Activated CD8-positive, alpha-beta memory T cell treated with anti-CD3 and anti-CD28 coated beads for 4 hours (primary cell): Measurements from ENCODE around the gene ZNHIT2.

Source experiments
- DNase-seq, 2 donors: peaks; one replicate each; pipeline ENCODE4 v3.0.0-alpha.2; 2020; ENCODE audit warnings: low read depth in 2 of 2

ZNHIT2 gene

DNA sequence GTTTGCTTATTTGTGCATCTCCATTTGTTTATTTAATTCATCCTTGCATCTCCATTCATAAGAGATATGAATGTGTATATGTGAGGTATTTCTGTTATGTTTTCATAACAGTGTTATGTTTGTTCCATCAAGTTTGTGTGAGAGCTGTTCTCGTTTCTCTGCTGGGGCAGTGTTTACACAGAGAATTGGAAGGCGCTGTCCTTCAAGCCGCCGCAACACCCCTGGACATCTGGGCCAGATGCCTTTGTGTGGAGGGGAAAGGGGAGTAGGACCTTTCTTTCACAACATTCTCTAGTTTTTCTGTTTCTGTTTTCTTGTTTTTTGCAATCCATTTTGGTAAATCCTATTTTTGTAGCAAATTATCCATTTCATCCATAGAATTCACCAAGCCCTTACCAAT lies 12.9 kb downstream of the ZNHIT2 start:
- no peak for DNase-seq

DNA sequence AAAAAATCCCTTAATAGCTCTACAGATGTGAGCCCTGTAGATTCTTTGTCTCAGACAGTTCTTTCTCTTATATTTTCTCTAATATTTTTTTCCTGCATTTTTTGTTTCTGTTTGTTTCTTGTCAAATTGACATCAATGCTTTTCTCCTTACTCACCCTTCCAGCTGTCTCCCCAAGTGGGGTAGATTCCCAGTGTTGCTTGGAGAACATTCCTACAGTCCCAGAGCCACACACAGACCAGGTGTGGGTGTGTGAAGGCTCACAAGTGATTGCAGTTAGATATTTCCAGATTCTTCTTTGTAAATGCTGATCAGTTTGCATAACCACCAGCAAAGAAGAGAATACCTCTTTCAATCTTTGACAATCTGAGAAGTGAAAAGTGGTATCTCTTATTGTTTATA lies 14.0 kb downstream of the ZNHIT2 start:
- DNase-seq, result no peak

DNA sequence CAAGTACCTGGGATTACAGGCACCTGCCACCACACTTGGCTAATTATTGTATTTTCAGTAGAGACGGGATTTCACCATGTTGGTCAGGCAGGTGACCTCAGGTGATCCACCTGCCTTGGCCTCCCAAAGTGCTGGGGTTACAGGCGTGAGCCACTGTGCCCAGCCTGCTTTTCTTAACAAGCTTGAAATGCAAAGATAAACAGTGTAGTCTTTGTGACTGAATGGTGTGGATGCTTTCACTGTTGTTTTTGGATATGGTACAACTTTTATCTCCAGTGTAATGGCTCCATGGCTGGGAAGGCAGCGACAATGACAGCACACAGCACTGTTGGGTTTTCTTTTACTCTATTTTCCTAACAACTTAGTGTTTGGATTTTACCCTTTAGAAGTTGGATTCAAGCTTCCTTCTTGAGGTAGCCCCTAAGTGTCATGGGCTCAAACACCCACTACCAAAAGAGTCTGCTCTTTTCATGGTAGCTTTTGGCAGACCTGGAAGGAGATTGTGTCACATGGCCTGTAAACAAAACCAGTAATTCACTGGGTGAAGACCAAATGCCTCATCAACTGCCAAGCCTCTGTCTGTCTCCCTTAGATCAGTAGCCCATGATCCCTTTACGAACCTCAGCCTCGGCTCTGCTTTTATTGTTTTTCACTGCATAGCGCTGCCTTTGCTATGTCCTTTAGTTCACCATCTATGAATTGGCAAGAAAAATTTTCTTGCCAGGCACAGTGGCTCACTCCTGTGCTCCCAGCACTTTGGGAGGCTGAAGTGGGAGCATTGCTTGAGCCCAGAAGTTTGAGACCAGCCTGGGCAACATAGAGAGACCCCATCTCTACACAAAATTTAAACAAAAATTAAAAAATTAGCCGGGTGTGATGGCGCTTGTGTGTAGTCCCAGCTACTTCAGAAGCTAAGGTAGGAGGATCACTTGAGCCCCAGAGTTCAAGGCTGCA lies 15.1 kb downstream of the ZNHIT2 start:
- DNase-seq, result no peak

DNA sequence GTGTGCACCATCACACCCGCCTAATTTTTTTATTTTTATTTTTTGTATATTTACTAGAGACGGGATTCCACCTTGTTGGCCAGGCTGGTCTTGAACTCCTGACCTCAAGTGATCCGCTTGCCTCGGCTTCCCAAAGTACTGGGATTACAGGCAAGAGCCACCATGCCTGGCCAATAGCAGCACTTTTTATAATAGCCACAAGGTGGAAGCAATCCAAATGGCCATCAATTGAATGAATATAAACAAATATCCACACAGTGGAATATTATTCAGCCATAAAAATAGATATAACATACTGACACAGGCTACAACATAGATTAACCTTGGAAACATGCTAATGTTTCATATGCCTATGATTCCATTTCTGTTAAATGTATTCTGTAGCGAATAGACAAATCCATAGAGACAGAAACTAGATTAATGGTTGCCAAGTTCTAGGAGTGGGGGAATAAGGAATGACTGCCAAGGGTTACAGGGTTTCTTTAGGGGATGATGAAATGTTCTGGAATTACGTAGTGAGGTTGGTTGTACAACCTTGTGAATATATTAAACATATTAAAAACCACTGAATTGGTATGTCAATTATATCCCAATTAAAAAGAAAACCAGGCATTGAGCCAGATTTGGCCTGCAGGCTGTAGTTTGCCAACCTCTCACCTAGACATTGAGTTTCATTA lies 16.7 kb downstream of the ZNHIT2 start:
- no peak for DNase-seq

DNA sequence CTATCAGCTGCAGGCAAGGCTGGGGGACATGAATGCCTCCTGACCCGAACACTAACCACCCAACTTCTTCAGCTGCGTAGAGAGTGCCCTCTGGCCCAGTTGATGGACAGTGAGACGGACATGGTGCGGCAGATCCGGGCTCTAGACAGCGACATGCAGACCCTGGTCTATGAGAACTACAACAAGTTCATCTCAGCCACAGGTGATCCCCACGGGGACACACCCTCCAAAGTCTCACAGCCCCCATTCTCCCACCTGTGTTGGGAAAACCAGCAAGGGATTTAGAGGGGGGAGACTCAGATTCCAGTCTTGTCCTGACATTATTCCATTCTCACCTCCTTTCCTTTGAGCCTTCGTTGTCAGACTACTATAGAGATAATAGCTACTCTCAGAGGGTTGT lies 20.6 kb downstream of the ZNHIT2 start:
- DNase-seq, result no peak

DNA sequence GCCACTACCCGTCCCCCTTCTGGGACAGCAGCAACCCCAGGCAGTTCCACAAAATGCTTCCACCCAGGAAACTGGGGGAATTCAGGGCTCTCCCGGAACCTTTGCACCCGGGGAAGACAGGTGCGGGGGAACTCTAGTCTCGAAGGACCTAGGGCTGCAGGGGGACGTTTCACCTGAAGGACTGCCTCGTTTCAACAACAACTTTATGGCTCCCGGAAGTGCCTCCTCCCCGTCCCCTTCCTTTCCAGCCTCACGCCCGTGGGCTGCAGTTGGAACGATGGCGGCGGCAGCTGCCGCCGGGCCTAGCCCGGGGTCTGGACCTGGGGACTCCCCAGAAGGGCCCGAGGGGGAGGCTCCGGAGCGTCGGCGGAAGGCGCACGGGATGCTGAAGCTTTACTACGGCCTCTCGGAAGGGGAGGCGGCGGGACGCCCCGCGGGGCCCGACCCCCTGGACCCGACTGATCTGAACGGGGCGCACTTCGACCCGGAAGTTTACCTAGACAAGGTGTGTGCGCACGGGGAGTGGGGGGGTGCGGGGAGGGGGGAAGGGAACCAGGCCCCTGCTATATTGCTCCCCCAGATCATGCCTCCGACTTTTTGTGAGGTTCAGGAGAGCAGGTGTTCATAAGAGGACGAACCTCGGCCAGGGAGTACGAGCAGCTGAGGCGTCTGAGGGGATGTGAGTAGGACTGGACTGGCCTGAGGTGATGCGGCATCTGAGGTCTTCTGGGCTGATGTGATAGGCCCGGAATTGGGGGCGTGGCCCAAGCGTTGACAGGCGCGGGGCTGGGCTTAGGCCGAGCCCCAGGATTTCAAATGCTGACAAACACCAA lies 21.3 kb downstream of the ZNHIT2 start, which contains the start of gene VPS51:
Gene VPS51, plus strand, starts transcription at position 241 of the 833 bp plus-strand sequence. Its CDS starts 37 bp downstream, at position 278.
- DNase-seq, result peak; percentile 67 to 73

DNA sequence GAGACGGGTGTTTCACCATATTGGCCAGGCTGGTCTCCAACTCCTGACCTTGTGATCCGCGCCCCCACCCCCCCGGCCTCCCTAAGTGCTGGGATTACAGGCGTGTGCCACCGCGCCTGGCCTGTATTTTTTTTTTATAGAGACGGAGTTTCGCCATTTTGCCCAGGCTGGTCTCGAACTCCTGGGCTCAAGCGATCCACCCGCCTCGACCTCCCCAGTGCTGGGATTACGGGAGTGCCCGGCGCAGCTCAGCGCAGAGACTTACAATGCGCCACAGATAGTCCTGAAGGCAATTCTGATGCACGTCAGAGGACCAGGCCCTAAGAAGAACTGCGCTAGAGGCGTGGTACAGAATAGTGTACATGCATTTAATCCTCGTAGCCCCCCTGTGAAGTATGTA lies 22.1 kb downstream of the ZNHIT2 start:
- DNase-seq, result no peak

DNA sequence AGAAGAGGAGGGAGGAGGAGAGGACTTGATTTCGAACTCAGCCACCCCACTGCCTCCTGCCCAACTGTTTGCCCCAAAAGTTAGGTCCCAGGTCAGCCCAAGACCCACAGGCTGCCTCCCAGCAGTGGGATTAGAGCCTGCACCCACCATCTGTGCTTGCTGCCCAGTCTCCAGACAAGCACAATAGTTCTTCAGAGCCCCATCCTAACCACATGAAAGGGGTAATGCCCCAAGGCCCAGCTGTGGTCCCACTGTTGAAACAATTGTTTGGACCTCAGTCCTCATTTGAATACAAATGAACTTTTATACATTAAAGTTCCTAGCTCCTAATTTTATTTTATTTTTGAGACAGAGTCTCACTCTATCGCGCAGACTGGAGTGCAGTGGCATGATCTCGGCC lies 26.9 kb downstream of the ZNHIT2 start:
- DNase-seq, result no peak

DNA sequence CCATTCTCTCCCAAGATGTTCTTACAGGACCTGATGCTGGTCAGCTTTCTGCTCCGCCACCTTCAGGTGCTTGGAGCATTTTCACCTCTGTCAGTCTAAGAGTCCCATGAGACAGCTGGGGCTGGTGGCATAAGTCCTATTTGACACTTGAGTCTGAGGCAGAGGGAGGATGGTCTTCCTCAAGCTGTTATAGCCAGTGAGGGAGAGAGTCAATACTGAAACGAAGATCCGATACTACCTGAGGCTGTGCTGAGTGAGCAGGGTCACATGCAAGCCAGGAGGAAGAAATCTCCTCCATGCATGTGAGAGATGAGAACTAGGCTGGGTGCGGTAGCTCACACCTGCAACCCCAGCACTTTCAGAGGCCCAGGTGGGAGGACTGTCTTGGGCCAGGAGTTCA lies 27.9 kb downstream of the ZNHIT2 start:
- no peak for DNase-seq

DNA sequence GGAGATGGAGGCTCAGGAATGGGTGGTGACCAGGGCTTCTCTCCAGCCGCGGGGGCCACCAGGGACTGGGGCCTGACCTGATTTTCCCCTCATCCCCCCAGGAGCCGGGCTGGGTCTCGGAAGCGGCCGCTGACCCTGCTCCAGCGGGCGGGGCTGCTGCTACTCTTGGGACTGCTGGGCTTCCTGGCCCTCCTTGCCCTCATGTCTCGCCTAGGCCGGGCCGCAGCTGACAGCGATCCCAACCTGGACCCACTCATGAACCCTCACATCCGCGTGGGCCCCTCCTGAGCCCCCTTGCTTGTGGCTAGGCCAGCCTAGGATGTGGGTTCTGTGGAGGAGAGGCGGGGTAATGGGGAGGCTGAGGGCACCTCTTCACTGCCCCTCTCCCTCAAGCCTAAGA lies 29.7 kb downstream of the ZNHIT2 start:
- DNase-seq, result no peak

DNA sequence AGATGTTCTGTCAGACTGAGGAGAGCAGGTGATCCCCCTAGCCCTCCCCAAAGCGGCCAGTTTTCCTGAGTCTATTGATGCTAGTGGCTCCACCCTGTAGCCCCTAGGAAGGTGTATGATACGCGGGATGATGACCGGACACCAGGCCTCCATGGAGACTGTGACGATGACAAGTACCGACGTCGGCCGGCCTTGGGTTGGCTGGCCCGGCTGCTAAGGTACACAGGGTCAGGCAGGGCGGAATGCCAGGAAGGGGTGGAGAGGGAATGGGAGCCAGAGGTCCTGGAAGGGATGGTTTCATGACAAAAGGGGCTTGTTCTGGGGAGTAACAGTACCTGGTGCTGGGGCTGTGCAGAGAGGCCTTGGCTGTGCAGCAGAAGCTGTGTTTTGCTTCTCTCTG lies 30.3 kb downstream of the ZNHIT2 start:
- no peak for DNase-seq

DNA sequence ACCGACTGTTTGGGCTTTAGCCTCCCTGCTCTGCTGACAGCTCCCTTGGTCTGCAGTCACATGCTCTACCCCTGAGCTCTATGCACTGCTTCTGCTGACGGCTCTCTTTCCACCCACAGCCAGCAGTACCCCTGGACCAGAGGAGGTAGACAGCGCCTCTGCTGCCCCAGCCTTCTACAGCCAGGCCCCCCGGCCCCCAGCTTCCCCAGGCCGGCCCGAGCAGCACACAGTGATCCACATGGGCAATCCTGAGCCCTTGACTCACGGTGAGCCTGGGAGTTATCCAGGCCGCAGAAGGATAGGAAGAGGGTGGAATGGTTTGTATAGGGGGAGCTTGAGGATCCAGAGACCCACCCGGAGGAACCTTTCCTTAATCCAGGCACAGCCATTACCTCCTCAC lies 30.7 kb downstream of the ZNHIT2 start:
- DNase-seq, result no peak

DNA sequence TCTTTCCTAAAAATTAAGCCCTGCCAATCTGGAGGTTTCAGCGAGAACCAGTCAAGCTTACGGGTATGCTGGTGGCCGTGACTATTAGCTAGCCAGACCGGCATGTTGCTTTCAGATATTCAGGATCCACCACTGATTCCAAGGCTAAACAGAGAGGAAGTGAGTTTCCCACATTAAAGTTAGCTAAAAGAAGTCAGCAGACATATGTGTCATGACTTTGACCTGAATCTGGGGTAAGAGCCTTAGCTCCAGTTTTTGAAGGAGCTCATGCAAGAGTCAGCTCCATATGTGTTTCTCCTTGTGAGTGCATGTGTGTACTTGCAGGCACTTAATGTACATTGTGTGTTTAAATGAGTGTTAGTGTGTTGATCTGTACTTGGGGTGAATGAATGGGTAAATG lies 32.1 kb downstream of the ZNHIT2 start:
- DNase-seq, result no peak

DNA sequence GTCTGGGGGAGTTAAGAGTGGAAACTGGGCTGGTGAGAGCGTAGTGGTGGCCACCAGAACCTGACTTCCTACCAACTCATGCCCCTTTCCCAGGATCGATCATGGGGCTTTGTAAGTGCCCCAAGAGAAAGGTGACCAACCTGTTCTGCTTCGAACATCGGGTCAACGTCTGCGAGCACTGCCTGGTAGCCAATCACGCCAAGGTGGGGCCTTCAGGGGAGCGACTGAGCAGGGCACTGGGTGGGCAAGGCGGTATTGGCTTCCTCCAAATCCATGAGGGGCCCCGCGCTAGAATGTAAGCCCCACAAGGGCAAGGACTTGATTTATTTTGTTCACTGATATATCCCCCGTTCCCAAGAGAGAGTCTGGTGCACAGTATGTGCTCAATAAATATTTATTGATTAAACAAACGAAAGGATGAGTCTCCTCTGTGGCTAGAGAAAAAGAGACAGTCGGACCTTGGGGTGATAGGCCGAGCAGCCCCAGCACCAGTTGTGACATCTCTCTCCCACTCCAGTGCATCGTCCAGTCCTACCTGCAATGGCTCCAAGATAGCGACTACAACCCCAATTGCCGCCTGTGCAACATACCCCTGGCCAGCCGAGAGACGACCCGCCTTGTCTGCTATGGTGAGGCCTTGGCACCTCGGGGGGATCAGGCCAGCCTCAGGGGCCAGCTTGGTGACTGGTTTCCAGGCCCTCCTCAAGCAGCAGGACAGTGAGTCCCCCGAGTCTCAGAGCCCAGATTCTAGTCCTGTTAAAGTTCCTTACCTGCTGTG lies 32.7 kb downstream of the ZNHIT2 start:
- no peak for DNase-seq

DNA sequence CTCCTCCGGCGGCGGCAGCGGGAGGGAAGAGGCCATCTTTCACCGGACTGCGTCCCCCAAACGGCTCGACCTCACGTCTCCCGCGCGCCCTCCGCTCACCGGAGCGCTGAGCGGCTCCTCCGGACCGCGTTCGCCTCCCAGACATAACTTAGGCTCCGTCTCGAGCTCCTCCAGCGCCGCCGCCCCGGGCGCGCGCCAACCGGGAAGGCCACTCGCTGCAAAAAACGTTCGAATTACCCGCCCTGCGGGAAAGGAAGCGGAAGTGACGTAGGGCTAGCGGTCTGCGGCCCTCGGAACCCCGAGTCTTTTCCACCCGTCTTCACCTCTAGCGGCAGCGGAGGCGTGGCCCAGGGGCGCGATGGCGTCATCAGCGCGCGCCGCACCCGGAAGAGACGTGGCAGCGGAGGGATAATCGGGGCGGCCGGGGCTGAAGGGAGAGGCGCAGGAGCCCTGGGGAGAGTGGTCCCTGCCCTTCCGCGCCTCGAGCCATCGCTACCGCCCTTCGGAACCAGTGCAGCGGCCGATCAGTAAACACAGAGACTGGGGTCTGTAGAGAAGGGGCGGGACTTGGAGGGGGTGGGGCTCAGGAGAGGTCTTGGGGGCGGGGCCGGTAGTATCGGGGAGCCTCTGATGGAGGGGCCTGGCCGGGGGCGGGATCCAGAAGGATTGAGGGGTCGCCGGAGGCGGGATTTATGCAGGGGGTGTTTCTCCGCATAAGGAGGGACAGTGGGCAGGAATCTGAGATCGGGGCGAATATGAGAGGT lies 33.5 kb downstream of the ZNHIT2 start, which contains the start of the genes CDCA5 and ZFPL1:
Gene CDCA5, minus strand, starts transcription at position 207 of the 764 bp plus-strand sequence. Its CDS starts 62 bp downstream, at position 145.
Gene ZFPL1, plus strand, starts transcription at position 389 of the 764 bp plus-strand sequence. CDS start 477 bp downstream, outside the sequence.
- peak; percentile 91 to 94 for DNase-seq

DNA sequence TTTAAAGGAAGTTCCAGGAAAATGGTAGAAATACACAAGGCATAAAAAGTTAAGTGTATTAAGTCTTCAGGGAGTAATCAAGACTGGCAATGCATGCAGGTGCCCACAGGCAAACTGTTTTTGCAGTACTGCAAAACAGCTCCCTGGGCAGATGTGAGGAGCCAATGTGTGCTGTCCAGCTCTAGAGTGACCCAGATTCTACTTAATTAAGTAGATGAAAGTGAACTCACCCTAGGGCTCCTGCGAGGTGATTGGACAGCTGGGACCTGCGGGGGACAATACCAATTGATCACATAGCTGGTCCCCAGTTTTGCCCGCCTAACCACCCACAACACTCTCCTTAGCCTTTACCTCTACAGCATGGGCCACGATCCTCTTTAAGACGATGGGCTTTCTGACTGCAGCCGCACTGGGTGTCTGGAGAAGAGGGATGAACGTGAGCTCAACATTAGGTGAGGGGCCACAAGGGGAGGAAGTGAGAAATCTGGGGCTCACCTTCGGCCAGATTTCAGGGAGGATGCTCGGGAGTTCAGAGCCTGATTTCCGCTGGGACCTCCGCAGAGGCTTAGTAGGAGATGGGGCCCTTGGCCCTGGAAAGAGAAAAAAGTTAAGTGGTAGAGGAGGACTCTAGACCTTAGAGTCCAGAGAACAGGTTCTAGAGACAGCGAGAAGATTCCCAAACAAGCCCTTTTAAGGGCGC lies 34.2 kb downstream of the ZNHIT2 start:
- DNase-seq, result no peak

DNA sequence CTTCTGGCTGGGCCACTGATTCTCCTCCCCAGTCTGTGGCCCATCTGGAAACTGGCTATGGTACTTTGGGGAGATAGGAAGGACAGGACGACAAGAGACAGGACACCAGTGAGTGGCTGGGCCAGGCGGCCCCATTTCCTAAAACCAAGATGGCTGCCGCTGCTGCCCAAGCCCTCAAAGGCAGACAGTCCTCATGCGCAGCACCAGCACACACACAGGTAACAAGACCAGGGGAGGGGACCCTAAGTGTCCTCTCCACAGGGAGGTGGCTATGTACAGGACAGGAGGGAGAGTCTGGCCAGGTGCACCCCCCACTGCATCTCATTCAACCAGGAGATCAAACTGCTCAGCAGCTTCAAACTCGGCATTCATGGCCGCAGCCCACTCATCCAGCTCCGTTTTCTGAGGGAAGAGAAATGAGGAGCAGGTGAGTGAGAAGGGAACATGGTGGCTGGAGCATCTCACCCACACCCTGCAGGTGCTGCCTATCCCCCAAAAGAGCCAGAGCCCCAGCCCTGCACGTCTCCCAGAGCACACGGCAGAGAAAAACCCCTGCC lies 38.6 kb downstream of the ZNHIT2 start:
- DNase-seq, result no peak

DNA sequence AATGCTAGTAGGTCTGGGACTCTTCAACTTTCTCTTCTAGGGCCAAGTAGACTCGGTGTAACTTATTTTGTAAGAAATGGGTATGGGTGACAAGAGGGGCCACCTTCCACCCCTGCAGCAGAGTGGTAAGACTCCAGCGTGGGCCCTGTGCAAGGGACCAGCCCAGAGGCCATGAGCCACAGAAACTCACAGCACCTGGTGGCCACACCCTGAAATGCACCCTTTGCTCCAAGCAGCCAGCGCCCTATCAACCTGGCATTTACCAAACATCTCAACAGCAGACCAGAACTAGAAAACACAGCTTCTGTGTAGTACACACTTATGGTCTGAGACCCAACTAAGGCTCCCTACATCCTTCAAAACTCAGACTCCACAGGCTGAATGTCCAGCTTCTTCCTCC lies 39.4 kb downstream of the ZNHIT2 start:
- DNase-seq, result peak; percentile 23 to 45

DNA sequence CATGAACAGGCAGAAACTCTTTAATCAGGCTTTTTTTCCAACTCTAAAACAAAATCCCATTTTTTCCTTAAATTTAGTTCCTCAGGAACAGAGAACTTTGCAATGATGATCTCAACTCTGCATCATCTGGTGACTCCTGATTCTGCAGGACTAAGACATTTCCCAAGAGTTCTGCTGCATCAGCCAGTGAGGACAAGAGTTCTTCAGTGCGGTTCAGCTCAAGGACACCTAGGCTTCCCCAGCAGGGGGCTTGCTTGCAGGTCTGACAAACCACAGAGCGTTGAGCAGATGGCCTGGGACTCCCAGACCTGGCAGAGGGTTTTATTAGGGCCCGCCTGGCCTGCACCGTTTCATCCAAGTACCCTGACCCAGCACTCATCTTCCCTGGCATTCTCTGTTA lies 40.0 kb downstream of the ZNHIT2 start:
- no peak for DNase-seq
